CD14-positive monocyte (primary cell): ENCODE measurements around the gene PCDHB13. TPM values are rescaled to one million over a fixed set of nuclear protein-coding genes. Genes with fewer than 3 reads are reported as not detected.
"Not testable (repeated sequence)": the region's sequence is repeated elsewhere in the genome, so short reads cannot be mapped to it uniquely, and the experiment has no call there.

Source experiments
- DNase-seq, 3 donors: peaks; one replicate each; pipeline ENCODE4 v3.0.0-alpha.2; 2011 to 2022
- H2AFZ ChIP-seq: 2 replicates; pipeline ENCODE4 v1.6.0; 2012; ENCODE audit warnings: mild to moderate bottlenecking, low read depth, low read length, inconsistent platforms; ENCODE audit not compliant: insufficient read depth, poor library complexity, severe bottlenecking
- H3K27ac ChIP-seq, 2 donors: 1 replicate in 1 of 2; 2 replicates in 1 of 2; pipeline ENCODE4 v1.5.1; 2012 to 2013; ENCODE audit warnings: low read length in 2 of 2, control low read depth in 1 of 2, inconsistent platforms in 1 of 2, low read depth in 1 of 2, mild to moderate bottlenecking in 1 of 2
- H3K27me3 ChIP-seq, 2 donors: one replicate each; pipeline versions ENCODE4 v1.6.0 to v1.6.1; 2011 to 2013; ENCODE audit warnings: low read length in 2 of 2; ENCODE audit not compliant: control insufficient read depth in 2 of 2, insufficient read depth in 2 of 2
- H3K36me3 ChIP-seq, 2 donors: replicated peaks in 1 of 2; 1 replicate in 1 of 2; 2 replicates in 1 of 2; pipeline versions ENCODE4 v1.5.1 to v1.6.1; 2012 to 2013; ENCODE audit warnings: low read length in 2 of 2, control low read depth in 1 of 2, inconsistent platforms in 1 of 2, mild to moderate bottlenecking in 1 of 2; ENCODE audit not compliant: insufficient read depth in 2 of 2, control insufficient read depth in 1 of 2
- H3K4me1 ChIP-seq, 2 donors: 1 replicate in 1 of 2; 2 replicates in 1 of 2; pipeline versions ENCODE4 v1.5.1 to v1.6.1; 2012 to 2013; ENCODE audit warnings: low read length in 2 of 2, control low read depth in 1 of 2, inconsistent platforms in 1 of 2, mild to moderate bottlenecking in 1 of 2, moderate library complexity in 1 of 2; ENCODE audit not compliant: insufficient read depth in 2 of 2, control insufficient read depth in 1 of 2
- H3K4me2 ChIP-seq: replicated peaks from 2 replicates; pipeline ENCODE3; 2012; ENCODE audit warnings: low read length, moderate library complexity, mild to moderate bottlenecking; ENCODE audit not compliant: poor library complexity, severe bottlenecking; ENCODE audit errors: extremely low read depth
- H3K4me3 ChIP-seq, 3 experiments: fragments of 200-600 bp in 1 of 3; sonication (generic) in 1 of 3; replicated peaks in 1 of 3; 1 replicate in 2 of 3; 2 replicates in 1 of 3; pipeline ENCODE4 v1.5.1; 2011 to 2013; ENCODE audit warnings: low read length in 3 of 3, mild to moderate bottlenecking in 3 of 3, control low read depth in 2 of 3, low read depth in 2 of 3, inconsistent platforms in 1 of 3, moderate library complexity in 1 of 3
- H3K79me2 ChIP-seq: 2 replicates; pipeline ENCODE4 v1.6.0; 2012; ENCODE audit warnings: mild to moderate bottlenecking, control low read depth, inconsistent platforms, low read length, moderate library complexity; ENCODE audit not compliant: insufficient read depth
- H3K9ac ChIP-seq: 2 replicates; pipeline ENCODE4 v1.6.0; 2017; ENCODE audit warnings: low read length, mild to moderate bottlenecking; ENCODE audit not compliant: insufficient read depth, poor library complexity, severe bottlenecking
- H3K9me3 ChIP-seq, 2 donors: replicated peaks in 1 of 2; 1 replicate in 1 of 2; 2 replicates in 1 of 2; pipeline versions ENCODE4 v1.5.1 to v1.6.1; 2012 to 2013; ENCODE audit warnings: low read length in 2 of 2, control low read depth in 1 of 2; ENCODE audit not compliant: control insufficient read depth in 1 of 2, insufficient read depth in 1 of 2
- H4K20me1 ChIP-seq: 2 replicates; pipeline ENCODE4 v1.6.0; 2012; ENCODE audit warnings: mild to moderate bottlenecking, low read length, control low read depth, moderate library complexity; ENCODE audit not compliant: insufficient read depth
- H3K27ac Mint-ChIP-seq, 7 donors: one replicate each; pipeline ENCODE4 v1.8.0; 2020; ENCODE audit warnings: mild to moderate bottlenecking in 7 of 7, mixed read lengths in 7 of 7, moderate library complexity in 6 of 7, inconsistent platforms in 2 of 7
- H3K27me3 Mint-ChIP-seq, 3 donors: one replicate each; pipeline ENCODE4 v1.8.0; 2021 to 2022; ENCODE audit warnings: low read depth in 3 of 3, mild to moderate bottlenecking in 3 of 3, mixed read lengths in 3 of 3, moderate library complexity in 3 of 3, inconsistent platforms in 1 of 3
- H3K36me3 Mint-ChIP-seq, 2 donors: one replicate each; pipeline ENCODE4 v1.8.0; 2020; ENCODE audit warnings: mixed read lengths in 2 of 2, inconsistent platforms in 1 of 2, mild to moderate bottlenecking in 1 of 2
- H3K4me1 Mint-ChIP-seq: one replicate; pipeline ENCODE4 v1.8.0; 2020; ENCODE audit warnings: mild to moderate bottlenecking, mixed read lengths
- H3K4me3 Mint-ChIP-seq, 2 donors: one replicate each; pipeline ENCODE4 v1.8.0; 2020; ENCODE audit warnings: mild to moderate bottlenecking in 2 of 2, mixed read lengths in 2 of 2, moderate library complexity in 1 of 2
- H3K9me3 Mint-ChIP-seq, 7 donors: one replicate each; pipeline ENCODE4 v1.8.0; 2020 to 2022; ENCODE audit warnings: mixed read lengths in 7 of 7, mild to moderate bottlenecking in 6 of 7, moderate library complexity in 6 of 7, inconsistent platforms in 2 of 7
- WGBS: methylation state at CpG from one replicate; pipeline ENCODE4 v1.1.5; 2013; ENCODE audit warnings: missing lambda C conversion rate; ENCODE audit not compliant: insufficient coverage; 5-methylcytosine and 5-hydroxymethylcytosine counted together
- intact Hi-C, 2 donors: fragments of 100-400 bp; cut with micrococcal nuclease; formaldehyde crosslinking; loops; one replicate each; pipeline versions ENCODE4 v1.15.0 to v1.15.1; 2023
- polyA plus RNA-seq, 3 donors: library from polyadenylated mRNA; depleted of rRNA in 1 of 3; unstranded in 2 of 3; stranded (reverse) in 1 of 3; fragments of 300-500 nt in 2 of 3; fragments of >200 nt in 1 of 3; fragmentation: Illumina TruSeq in 2 of 3; gene quantifications; 1 replicate in 2 of 3; 2 replicates in 1 of 3; pipeline ENCODE4 v1.2.3, GENCODE V29; 2012 to 2021
- TF ChIP-seq, protein P1 (sequence below): fragments of 200-600 bp; IDR thresholded peaks from one replicate; pipeline ENCODE4 v1.8.0; 2022; ENCODE audit warnings: antibody characterized with exemption, mild to moderate bottlenecking

Gene PCDHB13
- polyA plus RNA-seq, 3 donors: not detected

- H3K4me1 ChIP-seq, H3K79me2 ChIP-seq, H3K27ac Mint-ChIP-seq, H3K4me3 Mint-ChIP-seq, H3K4me1 Mint-ChIP-seq, intact Hi-C loops, DNase-seq, H3K27ac ChIP-seq, H3K4me3 ChIP-seq, H4K20me1 ChIP-seq, H3K36me3 Mint-ChIP-seq, H2AFZ ChIP-seq, H3K4me2 ChIP-seq, H3K27me3 ChIP-seq, H3K9ac ChIP-seq, H3K36me3 ChIP-seq: not testable (repeated sequence)
- peaks cover 12 to 22% (median 22%) of the 10 kb centered on the region in 3 donors for H3K27me3 Mint-ChIP-seq
- 40% methylated on average over 30 of the region's 35 CpGs for WGBS
- H3K9me3 Mint-ChIP-seq: peaks cover 19 to 49% (median 38%) of the 10 kb centered on the region in 7 donors
- peaks cover 33 to 41% of the 10 kb centered on the region in 2 donors for H3K9me3 ChIP-seq
Observed at GRCh38 chr5:141201646-141202045, 12.1 kb upstream of the PCDHB13 start.

GRCh38 chr5:141208478-141208877 is 5.2 kb upstream of the PCDHB13 start, which contains the start of gene PCDHB12:
Gene PCDHB12 (plus strand): TSS chr5:141208719. CDS start chr5:141208908, 189 bp downstream.
- Histone ChIP-seq H3K4me2 (no peak within 1 kb of the TSS), H3K9me3 (peaks cover 23 to 39% of the 10 kb centered on the region in 2 donors), H3K27ac (no peak within 1 kb of the TSS), H3K4me3 (no peak within 1 kb of the TSS), H3K4me1 (no peaks in the 10 kb centered on the region), H4K20me1 (no peaks in the 10 kb centered on the region), H3K79me2 (no peaks in the 10 kb centered on the region), H3K27me3 (peaks cover 4 to 29% of the 10 kb centered on the region in 2 donors), H3K36me3 (no peaks in the 10 kb centered on the region), H3K9ac (no peak within 1 kb of the TSS), H2AFZ (no peak within 1 kb of the TSS)
- Mint-ChIP-seq H3K4me3 (no peak within 1 kb of the TSS), H3K36me3 (peaks cover 0 to 4% of the 10 kb centered on the region in 2 donors), H3K4me1 (no peaks in the 10 kb centered on the region), H3K27me3 (peaks cover 12 to 36% (median 18%) of the 10 kb centered on the region in 3 donors), H3K9me3 (peaks cover 18 to 38% (median 27%) of the 10 kb centered on the region in 7 donors), H3K27ac (peak within 1 kb of the TSS in 1 of 7 donors; percentile 9)
- no peak for DNase-seq
- intact Hi-C loops: no loop called here
- TF ChIP-seq, protein P1, sequence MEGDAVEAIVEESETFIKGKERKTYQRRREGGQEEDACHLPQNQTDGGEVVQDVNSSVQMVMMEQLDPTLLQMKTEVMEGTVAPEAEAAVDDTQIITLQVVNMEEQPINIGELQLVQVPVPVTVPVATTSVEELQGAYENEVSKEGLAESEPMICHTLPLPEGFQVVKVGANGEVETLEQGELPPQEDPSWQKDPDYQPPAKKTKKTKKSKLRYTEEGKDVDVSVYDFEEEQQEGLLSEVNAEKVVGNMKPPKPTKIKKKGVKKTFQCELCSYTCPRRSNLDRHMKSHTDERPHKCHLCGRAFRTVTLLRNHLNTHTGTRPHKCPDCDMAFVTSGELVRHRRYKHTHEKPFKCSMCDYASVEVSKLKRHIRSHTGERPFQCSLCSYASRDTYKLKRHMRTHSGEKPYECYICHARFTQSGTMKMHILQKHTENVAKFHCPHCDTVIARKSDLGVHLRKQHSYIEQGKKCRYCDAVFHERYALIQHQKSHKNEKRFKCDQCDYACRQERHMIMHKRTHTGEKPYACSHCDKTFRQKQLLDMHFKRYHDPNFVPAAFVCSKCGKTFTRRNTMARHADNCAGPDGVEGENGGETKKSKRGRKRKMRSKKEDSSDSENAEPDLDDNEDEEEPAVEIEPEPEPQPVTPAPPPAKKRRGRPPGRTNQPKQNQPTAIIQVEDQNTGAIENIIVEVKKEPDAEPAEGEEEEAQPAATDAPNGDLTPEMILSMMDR: no peak
- 36% methylated on average over 7 of the region's 11 CpGs for WGBS

DNA sequence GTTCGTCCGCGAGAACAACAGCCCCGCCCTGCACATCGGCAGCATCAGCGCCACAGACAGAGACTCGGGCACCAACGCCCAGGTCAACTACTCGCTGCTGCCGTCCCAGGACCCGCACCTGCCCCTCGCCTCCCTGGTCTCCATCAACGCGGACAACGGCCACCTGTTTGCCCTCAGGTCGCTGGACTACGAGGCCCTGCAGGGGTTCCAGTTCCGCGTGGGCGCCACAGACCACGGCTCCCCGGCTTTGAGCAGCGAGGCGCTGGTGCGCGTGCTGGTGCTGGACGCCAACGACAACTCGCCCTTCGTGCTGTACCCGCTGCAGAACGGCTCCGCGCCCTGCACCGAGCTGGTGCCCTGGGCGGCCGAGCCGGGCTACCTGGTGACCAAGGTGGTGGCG is 3.4 kb upstream of the PCDHB13 start:
- H2AFZ ChIP-seq, H3K4me1 Mint-ChIP-seq, H3K4me1 ChIP-seq, H3K4me3 ChIP-seq, H3K27ac ChIP-seq, intact Hi-C loops, H4K20me1 ChIP-seq, H3K79me2 ChIP-seq, H3K27ac Mint-ChIP-seq, H3K36me3 ChIP-seq, H3K4me2 ChIP-seq, DNase-seq, H3K36me3 Mint-ChIP-seq, H3K9ac ChIP-seq: not testable (repeated sequence)
- Histone ChIP-seq H3K9me3 (peaks cover 28 to 52% of the 10 kb centered on the region in 2 donors), H3K27me3 (peaks cover 4 to 32% of the 10 kb centered on the region in 2 donors)
- peak overlapping the region in 1 of 2 donors; percentile 64 for H3K4me3 Mint-ChIP-seq
- peaks cover 12 to 49% (median 32%) of the 10 kb centered on the region in 3 donors for H3K27me3 Mint-ChIP-seq
- 44% methylated on average over 23 of the region's 39 CpGs for WGBS
- peaks cover 25 to 49% (median 36%) of the 10 kb centered on the region in 7 donors for H3K9me3 Mint-ChIP-seq

DNA sequence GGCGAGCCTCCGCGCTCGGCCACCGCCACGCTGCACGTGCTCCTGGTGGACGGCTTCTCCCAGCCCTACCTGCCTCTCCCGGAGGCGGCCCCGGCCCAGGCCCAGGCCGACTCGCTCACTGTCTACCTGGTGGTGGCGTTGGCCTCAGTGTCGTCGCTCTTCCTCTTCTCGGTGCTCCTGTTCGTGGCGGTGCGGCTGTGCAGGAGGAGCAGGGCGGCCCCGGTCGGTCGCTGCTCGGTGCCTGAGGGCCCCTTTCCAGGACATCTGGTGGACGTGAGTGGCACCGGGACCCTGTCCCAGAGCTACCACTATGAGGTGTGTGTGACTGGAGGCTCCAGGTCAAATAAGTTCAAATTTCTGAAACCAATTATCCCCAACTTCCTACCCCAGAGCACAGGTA is 2.9 kb upstream of the PCDHB13 start:
- Histone ChIP-seq H3K27me3 (peaks cover 4 to 35% of the 10 kb centered on the region in 2 donors), H3K9me3 (peaks cover 32 to 56% of the 10 kb centered on the region in 2 donors)
- H3K4me3 ChIP-seq, intact Hi-C loops, H3K79me2 ChIP-seq, H3K9ac ChIP-seq, H3K36me3 Mint-ChIP-seq, H3K4me2 ChIP-seq, H2AFZ ChIP-seq, H3K27ac ChIP-seq, H3K27ac Mint-ChIP-seq, H3K4me1 ChIP-seq, H3K4me1 Mint-ChIP-seq, H3K36me3 ChIP-seq, DNase-seq, H4K20me1 ChIP-seq: not testable (repeated sequence)
- Mint-ChIP-seq H3K4me3 (peak overlapping the region in 1 of 2 donors; percentile 74), H3K9me3 (peaks cover 27 to 50% (median 39%) of the 10 kb centered on the region in 7 donors), H3K27me3 (peaks cover 12 to 52% (median 35%) of the 10 kb centered on the region in 3 donors)
- WGBS: 39% methylated on average over 9 of the region's 27 CpGs
